Ishikawa (cell line): ENCODE measurements around the gene KDR.

Experiments
- CEBPB ChIP-seq: IDR thresholded peaks from 2 replicates; pipeline ENCODE4 v1.6.1; 2012
- EP300 ChIP-seq: IDR thresholded peaks from 2 replicates; pipeline ENCODE4 v1.6.1; 2012; ENCODE audit warnings: borderline replicate concordance
- MAX ChIP-seq: IDR thresholded peaks from 2 replicates; pipeline ENCODE4 v1.6.1; 2012
- RAD21 ChIP-seq: IDR thresholded peaks from 2 replicates; pipeline ENCODE4 v1.6.1; 2012; ENCODE audit warnings: low read depth
- REST ChIP-seq: IDR thresholded peaks from 2 replicates; pipeline ENCODE4 v1.6.1; 2012; ENCODE audit warnings: low read depth, mild to moderate bottlenecking
- TCF12 ChIP-seq: IDR thresholded peaks from 2 replicates; pipeline ENCODE4 v1.6.1; 2012; ENCODE audit warnings: low read depth

- TF ChIP-seq EP300 (no peak), TCF12 (no peak), RAD21 (no peak), REST (no peak), MAX (no peak), CEBPB (no peak)
Observed at GRCh38 chr4:55123791-55124190, 1.6 kb downstream of the KDR start.
